H9 (cell line): ENCODE measurements around the gene ZDHHC19. TPM values are rescaled to one million over a fixed set of nuclear protein-coding genes. Genes with fewer than 3 reads are reported as not detected.

Experiments used
- DNase-seq: peaks from one replicate; pipeline ENCODE4 v3.0.0-alpha.2; 2017
- H2AFZ ChIP-seq: one replicate; pipeline ENCODE4 v1.6.1; 2013; ENCODE audit warnings: mild to moderate bottlenecking, low read length, control low read depth, moderate library complexity
- H2AK5ac ChIP-seq: 2 replicates; pipeline ENCODE4 v1.6.1; 2013; ENCODE audit warnings: low read length, control low read depth, mixed read lengths; ENCODE audit not compliant: insufficient read length
- H2BK120ac ChIP-seq: one replicate; pipeline ENCODE4 v1.6.1; 2013; ENCODE audit warnings: low read depth, mild to moderate bottlenecking, low read length, control low read depth, inconsistent platforms; ENCODE audit not compliant: poor library complexity, severe bottlenecking
- H2BK12ac ChIP-seq: 2 replicates; pipeline ENCODE4 v1.6.1; 2013; ENCODE audit warnings: low read length, control low read depth, mixed read lengths, low read depth; ENCODE audit not compliant: insufficient read length
- H2BK15ac ChIP-seq: 2 replicates; pipeline ENCODE4 v1.6.1; 2013; ENCODE audit warnings: low read depth, low read length, control low read depth
- H2BK20ac ChIP-seq: one replicate; pipeline ENCODE4 v1.6.1; 2013; ENCODE audit warnings: low read depth, mild to moderate bottlenecking, low read length, control low read depth, inconsistent platforms; ENCODE audit not compliant: poor library complexity, severe bottlenecking
- H2BK5ac ChIP-seq: 2 replicates; pipeline ENCODE4 v1.6.1; 2013; ENCODE audit warnings: low read length, control low read depth, mixed read lengths; ENCODE audit not compliant: insufficient read length
- H3K14ac ChIP-seq: 2 replicates; pipeline ENCODE4 v1.6.1; 2013; ENCODE audit warnings: low read length, control low read depth; ENCODE audit not compliant: insufficient read depth
- H3K18ac ChIP-seq: 2 replicates; pipeline ENCODE4 v1.6.1; 2013; ENCODE audit warnings: low read depth, mild to moderate bottlenecking, mixed read lengths, low read length, control low read depth; ENCODE audit not compliant: insufficient read length
- H3K23ac ChIP-seq: 2 replicates; pipeline ENCODE4 v1.6.1; 2013; ENCODE audit warnings: low read length, control low read depth, mixed read lengths, low read depth; ENCODE audit not compliant: insufficient read length
- H3K23me2 ChIP-seq: 2 replicates; pipeline ENCODE4 v1.6.1; 2013; ENCODE audit warnings: low read depth, mild to moderate bottlenecking, mixed read lengths, low read length, control low read depth; ENCODE audit not compliant: insufficient read length, poor library complexity, severe bottlenecking
- H3K27ac ChIP-seq: 2 replicates; pipeline ENCODE4 v1.5.1; 2013; ENCODE audit warnings: low read length, control low read depth, mixed read lengths, low read depth; ENCODE audit not compliant: insufficient read length
- H3K27me3 ChIP-seq: 2 replicates; pipeline ENCODE4 v1.6.1; 2013; ENCODE audit warnings: low read length, control low read depth, inconsistent platforms; ENCODE audit not compliant: insufficient read depth
- H3K4ac ChIP-seq: 2 replicates; pipeline ENCODE4 v1.6.1; 2013; ENCODE audit warnings: low read depth, mild to moderate bottlenecking, control low read depth, inconsistent platforms, low read length, moderate library complexity
- H3K4me1 ChIP-seq: 2 replicates; pipeline ENCODE4 v1.6.1; 2013; ENCODE audit warnings: low read length, control low read depth, inconsistent platforms; ENCODE audit not compliant: insufficient read depth
- H3K4me2 ChIP-seq: 2 replicates; pipeline ENCODE4 v1.6.1; 2013; ENCODE audit warnings: low read length, control low read depth, mixed read lengths; ENCODE audit not compliant: insufficient read length, insufficient read depth
- H3K56ac ChIP-seq: 2 replicates; pipeline ENCODE4 v1.6.1; 2013; ENCODE audit warnings: low read depth, mild to moderate bottlenecking, mixed read lengths, low read length, control low read depth; ENCODE audit not compliant: insufficient read length
- H3K79me1 ChIP-seq: 2 replicates; pipeline ENCODE4 v1.6.1; 2013; ENCODE audit warnings: low read depth, mild to moderate bottlenecking, moderate library complexity, low read length, control low read depth, inconsistent platforms; ENCODE audit not compliant: insufficient read depth, poor library complexity, severe bottlenecking
- H3K79me2 ChIP-seq: 2 replicates; pipeline ENCODE4 v1.6.1; 2013; ENCODE audit warnings: low read length, control low read depth, inconsistent platforms; ENCODE audit not compliant: insufficient read depth
- H3K9ac ChIP-seq: 2 replicates; pipeline ENCODE4 v1.6.1; 2013; ENCODE audit warnings: low read length, control low read depth, mixed read lengths; ENCODE audit not compliant: insufficient read length; ENCODE audit errors: extremely low read depth
- H3K9me3 ChIP-seq: one replicate; pipeline ENCODE4 v1.6.1; 2013; ENCODE audit warnings: low read depth, low read length, inconsistent platforms; ENCODE audit not compliant: control insufficient read depth
- H3T11ph ChIP-seq: one replicate; pipeline ENCODE4 v1.6.1; 2013; ENCODE audit warnings: mild to moderate bottlenecking, low read length, control low read depth, inconsistent platforms
- H4K20me1 ChIP-seq: one replicate; pipeline ENCODE4 v1.6.1; 2013; ENCODE audit not compliant: control insufficient read depth, insufficient read length, insufficient read depth
- H4K5ac ChIP-seq: 2 replicates; pipeline ENCODE4 v1.6.1; 2013; ENCODE audit warnings: low read depth, mild to moderate bottlenecking, mixed read lengths, low read length, control low read depth; ENCODE audit not compliant: insufficient read length
- H4K8ac ChIP-seq: replicated peaks from 2 replicates; pipeline ENCODE4 v1.6.1; 2013; ENCODE audit warnings: low read length, control low read depth, mixed read lengths, low read depth; ENCODE audit not compliant: insufficient read length
- H4K91ac ChIP-seq: 2 replicates; pipeline ENCODE4 v1.6.1; 2013; ENCODE audit warnings: low read depth, mild to moderate bottlenecking, moderate library complexity, mixed read lengths, low read length, control low read depth; ENCODE audit not compliant: insufficient read length
- H3K27ac Mint-ChIP-seq, 3 experiments: 2 replicates in 2 of 3; 3 replicates in 1 of 3; pipeline ENCODE4 v1.8.0; 2020 to 2021; ENCODE audit warnings: mixed read lengths in 3 of 3, mild to moderate bottlenecking in 1 of 3, moderate library complexity in 1 of 3
- H3K27me3 Mint-ChIP-seq: 2 replicates; pipeline ENCODE4 v1.8.0; 2021; ENCODE audit warnings: low read depth, mild to moderate bottlenecking, moderate library complexity, mixed read lengths
- H3K36me3 Mint-ChIP-seq, 3 experiments: 2 replicates in 2 of 3; 3 replicates in 1 of 3; pipeline ENCODE4 v1.8.0; 2020 to 2021; ENCODE audit warnings: low read depth in 3 of 3, mixed read lengths in 3 of 3; ENCODE audit not compliant: insufficient read depth in 1 of 3
- H3K4me1 Mint-ChIP-seq, 2 experiments: 2 replicates each; pipeline ENCODE4 v1.8.0; 2020; ENCODE audit warnings: mixed read lengths in 2 of 2
- H3K4me3 Mint-ChIP-seq, 2 experiments: 2 replicates in 1 of 2; 3 replicates in 1 of 2; pipeline ENCODE4 v1.8.0; 2020 to 2021; ENCODE audit warnings: mild to moderate bottlenecking in 2 of 2, mixed read lengths in 2 of 2, moderate library complexity in 1 of 2
- H3K9me3 Mint-ChIP-seq, 2 experiments: 2 replicates in 1 of 2; 3 replicates in 1 of 2; pipeline ENCODE4 v1.8.0; 2020; ENCODE audit warnings: mild to moderate bottlenecking in 2 of 2, mixed read lengths in 2 of 2, moderate library complexity in 1 of 2
- WGBS: extraction: QIAGEN DNeasy Blood & Tissue Kit; methylation state at CpG from one replicate; pipeline ENCODE4 v1.1.7; 2013; ENCODE audit warnings: missing lambda C conversion rate, low lambda C conversion rate, mixed read lengths; ENCODE audit not compliant: insufficient read length; ENCODE audit errors: extremely low coverage; 5-methylcytosine and 5-hydroxymethylcytosine counted together
- total RNA-seq: library from RNA; stranded (reverse); gene quantifications from 2 replicates; pipeline ENCODE4 v1.2.1, GENCODE V29; 2021
- TF ChIP-seq, protein P1 (sequence below): fragments of 200-600 bp; sonication (generic); conservative IDR thresholded peaks from 3 replicates; pipeline ENCODE4 v1.8.0; 2021; ENCODE audit warnings: antibody characterized with exemption, mild to moderate bottlenecking

The ZDHHC19 gene
- total RNA-seq, 1 experiment from 2014 or later = 2.2 TPM

DNA sequence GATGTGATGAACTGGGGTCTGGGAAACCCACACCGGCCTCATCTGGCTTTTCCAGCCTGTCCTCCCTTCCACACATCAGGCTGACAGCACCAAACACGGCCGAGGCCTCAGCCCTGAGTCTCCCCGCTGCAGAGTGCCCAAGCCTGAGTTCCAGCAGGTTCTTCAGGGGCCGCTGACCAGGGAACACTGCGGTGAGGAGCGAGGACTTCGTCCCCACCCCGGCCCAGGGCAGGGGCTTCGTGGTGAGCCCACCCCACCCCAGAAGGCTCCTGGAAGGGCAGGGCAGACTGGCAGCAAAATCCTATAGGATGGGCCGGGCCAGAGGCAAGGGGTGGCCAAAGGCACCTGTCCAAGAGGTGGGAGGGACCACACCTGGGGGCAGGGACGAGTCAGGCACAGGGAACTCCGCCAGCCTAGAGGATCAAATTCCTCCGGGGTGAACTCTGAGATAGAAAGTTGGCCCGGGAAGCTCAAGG, 4.9 kb upstream of the ZDHHC19 start, which contains the start of gene SLC51A:
TSS of gene SLC51A (plus strand) at position 446 of the 476 bp plus-strand sequence. CDS start 179 bp downstream, outside the sequence.
- Histone ChIP-seq H4K8ac (no peak within 1 kb of the TSS), H2BK20ac (no peak within 1 kb of the TSS), H4K20me1 (no peaks in the 10 kb centered on the region), H3T11ph (no peak within 1 kb of the TSS), H3K27ac (no peak within 1 kb of the TSS), H3K4me2 (peak within 1 kb of the TSS; percentile 45), H3K79me1 (no peaks in the 10 kb centered on the region), H3K23ac (no peak within 1 kb of the TSS), H2BK120ac (no peak within 1 kb of the TSS), H3K4me1 (0 out of 2 replicates have a peak, but pooled peaks cover 2% of the 10 kb centered on the region), H3K27me3 (no peaks in the 10 kb centered on the region), H3K9ac (no peak within 1 kb of the TSS), H2AK5ac (no peak within 1 kb of the TSS), H2BK12ac (no peak within 1 kb of the TSS), H3K4ac (no peak within 1 kb of the TSS), H2AFZ (no peak within 1 kb of the TSS), H3K18ac (no peak within 1 kb of the TSS), H4K91ac (no peak within 1 kb of the TSS), H3K23me2 (no peaks in the 10 kb centered on the region), H3K9me3 (no peaks in the 10 kb centered on the region), H2BK5ac (no peak within 1 kb of the TSS), H4K5ac (no peak within 1 kb of the TSS), H3K56ac (no peak within 1 kb of the TSS), H3K14ac (no peak within 1 kb of the TSS; the same call in 1 of the 2 replicates), H3K79me2 (no peaks in the 10 kb centered on the region), H2BK15ac (no peak within 1 kb of the TSS)
- peak within 1 kb of the TSS; percentile 60 to 75 for H3K4me3 Mint-ChIP-seq
- peak within 1 kb of the TSS in 1 of 3 experiments; percentile 92; a peak in 2 of 7 replicates for H3K27ac Mint-ChIP-seq
- peaks cover 29 to 33% of the 10 kb centered on the region in 2 experiments for H3K4me1 Mint-ChIP-seq
- peaks cover 0 to 2% (median 0%) of the 10 kb centered on the region in 3 experiments; a peak in 1 of 7 replicates for H3K36me3 Mint-ChIP-seq
- peak; percentile 81 for DNase-seq
- H3K9me3 Mint-ChIP-seq = no peaks in the 10 kb centered on the region
- WGBS = no CpG with 5 or more reads among the region's 15 CpGs
- H3K27me3 Mint-ChIP-seq = peaks cover 1% of the 10 kb centered on the region
- TF ChIP-seq, protein P1, sequence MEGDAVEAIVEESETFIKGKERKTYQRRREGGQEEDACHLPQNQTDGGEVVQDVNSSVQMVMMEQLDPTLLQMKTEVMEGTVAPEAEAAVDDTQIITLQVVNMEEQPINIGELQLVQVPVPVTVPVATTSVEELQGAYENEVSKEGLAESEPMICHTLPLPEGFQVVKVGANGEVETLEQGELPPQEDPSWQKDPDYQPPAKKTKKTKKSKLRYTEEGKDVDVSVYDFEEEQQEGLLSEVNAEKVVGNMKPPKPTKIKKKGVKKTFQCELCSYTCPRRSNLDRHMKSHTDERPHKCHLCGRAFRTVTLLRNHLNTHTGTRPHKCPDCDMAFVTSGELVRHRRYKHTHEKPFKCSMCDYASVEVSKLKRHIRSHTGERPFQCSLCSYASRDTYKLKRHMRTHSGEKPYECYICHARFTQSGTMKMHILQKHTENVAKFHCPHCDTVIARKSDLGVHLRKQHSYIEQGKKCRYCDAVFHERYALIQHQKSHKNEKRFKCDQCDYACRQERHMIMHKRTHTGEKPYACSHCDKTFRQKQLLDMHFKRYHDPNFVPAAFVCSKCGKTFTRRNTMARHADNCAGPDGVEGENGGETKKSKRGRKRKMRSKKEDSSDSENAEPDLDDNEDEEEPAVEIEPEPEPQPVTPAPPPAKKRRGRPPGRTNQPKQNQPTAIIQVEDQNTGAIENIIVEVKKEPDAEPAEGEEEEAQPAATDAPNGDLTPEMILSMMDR = no peak
